Keratinocyte (primary cell): Measurements from ENCODE around the gene MREG. TPM values are rescaled to one million over a fixed set of nuclear protein-coding genes. Genes with fewer than 3 reads are reported as not detected.
A peak's percentile ranks its signal among the peaks of the same experiment; 100 is the strongest.

Source experiments
- DNase-seq: peaks from one replicate; pipeline ENCODE4 v3.0.0-alpha.2; 2011; ENCODE audit warnings: low read depth, missing footprints, low spot score
- FAIRE-seq: peaks from 2 replicates; lab custom pipeline; 2011; peaks lifted over from hg19 to GRCh38; lab: Jason Lieb, UNC
- H2AFZ ChIP-seq: 2 replicates; pipeline ENCODE4 v1.6.0; 2012; ENCODE audit warnings: low read length, control low read depth, inconsistent platforms; ENCODE audit not compliant: control insufficient read depth
- H3K27ac ChIP-seq: 2 replicates; pipeline ENCODE4 v1.5.1; 2011; ENCODE audit warnings: low read length; ENCODE audit not compliant: control insufficient read depth, insufficient read depth
- H3K27me3 ChIP-seq: 3 replicates; pipeline ENCODE4 v1.6.0; 2011; ENCODE audit warnings: low read length; ENCODE audit not compliant: control insufficient read depth, insufficient read depth; ENCODE audit errors: extremely low read depth
- H3K36me3 ChIP-seq, 2 experiments: 2 replicates in 1 of 2; 3 replicates in 1 of 2; pipeline ENCODE4 v1.5.1; 2011; ENCODE audit warnings: low read length in 2 of 2, mild to moderate bottlenecking in 1 of 2; ENCODE audit not compliant: control insufficient read depth in 2 of 2, insufficient read depth in 2 of 2; ENCODE audit errors: extremely low read depth in 1 of 2
- H3K4me1 ChIP-seq: 3 replicates; pipeline ENCODE4 v1.5.1; 2011; ENCODE audit warnings: low read length; ENCODE audit not compliant: control insufficient read depth, insufficient read depth; ENCODE audit errors: extremely low read depth
- H3K4me2 ChIP-seq: 3 replicates; pipeline ENCODE4 v1.6.0; 2011; ENCODE audit warnings: low read depth, low read length; ENCODE audit not compliant: control insufficient read depth, insufficient read depth; ENCODE audit errors: extremely low read depth
- H3K4me3 ChIP-seq, 3 experiments: fragments of 200-600 bp in 1 of 3; sonication (generic) in 1 of 3; 2 replicates in 2 of 3; 3 replicates in 1 of 3; pipeline ENCODE4 v1.5.1; 2011 to 2016; ENCODE audit warnings: low read length in 3 of 3, mild to moderate bottlenecking in 3 of 3, control low read depth in 2 of 3, inconsistent platforms in 1 of 3, low read depth in 1 of 3, mixed read lengths in 1 of 3, mixed run types in 1 of 3, moderate library complexity in 1 of 3; ENCODE audit not compliant: control insufficient read depth in 2 of 3, insufficient read depth in 2 of 3; ENCODE audit errors: extremely low read depth in 1 of 3
- H3K79me2 ChIP-seq: 2 replicates; pipeline ENCODE4 v1.6.0; 2012; ENCODE audit warnings: low read length; ENCODE audit not compliant: control insufficient read depth, insufficient read depth
- H3K9ac ChIP-seq: 3 replicates; pipeline ENCODE4 v1.6.0; 2011; ENCODE audit warnings: low read length; ENCODE audit not compliant: control insufficient read depth, insufficient read depth; ENCODE audit errors: extremely low read depth
- H3K9me1 ChIP-seq: 3 replicates; pipeline ENCODE4 v1.6.0; 2011; ENCODE audit warnings: low read length; ENCODE audit not compliant: control insufficient read depth, insufficient read depth; ENCODE audit errors: extremely low read depth
- H3K9me3 ChIP-seq: 2 replicates; pipeline ENCODE4 v1.5.1; 2012; ENCODE audit warnings: low read depth, low read length; ENCODE audit not compliant: control insufficient read depth
- H4K20me1 ChIP-seq: 3 replicates; pipeline ENCODE4 v1.6.0; 2011; ENCODE audit warnings: low read length; ENCODE audit not compliant: control insufficient read depth, insufficient read depth; ENCODE audit errors: extremely low read depth
- EZH2 ChIP-seq: IDR thresholded peaks from one replicate; pipeline ENCODE4 v1.6.1; 2012; ENCODE audit warnings: inconsistent platforms, mild to moderate bottlenecking, low read length, moderate library complexity
- dilution Hi-C: fragments of 300-500 bp; cut with MboI; formaldehyde crosslinking; loops from one replicate; pipeline ENCODE4 v1.7.0; 2020; ENCODE audit warnings: low sequenced_read_pairs; ENCODE audit not compliant: extremely low pct_ligation_motif_present
- polyA plus RNA-seq, 5 experiments: library from polyadenylated mRNA; depleted of rRNA in 3 of 5; stranded (reverse) in 3 of 5; stranded (forward) in 1 of 5; unstranded in 1 of 5; fragments of >200 nt; gene quantifications; 1 replicate in 1 of 5; 2 replicates in 3 of 5; 3 replicates in 1 of 5; pipeline versions ENCODE4 v1.2.1 to v1.2.3, GENCODE V29; 2011 to 2012; ENCODE audit warnings: missing spikeins in 2 of 5, low read depth in 1 of 5, low replicate concordance in 1 of 5
- TF ChIP-seq, protein P1 (sequence below), 3 experiments: IDR thresholded peaks in 1 of 3; conservative IDR thresholded peaks in 1 of 3; optimal IDR thresholded peaks in 1 of 3; 2 replicates in 2 of 3; 3 replicates in 1 of 3; pipeline versions ENCODE3 to v1.5.1; 2011; ENCODE audit warnings: low read length in 3 of 3, mild to moderate bottlenecking in 3 of 3, moderate library complexity in 2 of 3, control low read depth in 1 of 3, inconsistent platforms in 1 of 3; ENCODE audit not compliant: insufficient read depth in 2 of 3; ENCODE audit errors: extremely low read depth in 1 of 3

Gene MREG
- polyA plus RNA-seq, 1 donor (not counting 4 experiments of a cell fraction or from before 2014, with no cell fraction given) = 32.9 TPM

GRCh38 chr2:215937190-215937589 lies 76.2 kb downstream of the MREG start:
- DNase-seq (no peak), FAIRE-seq (peak; percentile 84)
- Histone ChIP-seq H3K9ac (no peak overlapping the region), H3K9me1 (no peaks in the 10 kb centered on the region), H3K4me1 (peaks cover 7% of the 10 kb centered on the region), H4K20me1 (no peaks in the 10 kb centered on the region), H3K36me3 (peaks cover 3 to 7% of the 10 kb centered on the region in 2 experiments), H3K27me3 (no peaks in the 10 kb centered on the region), H3K79me2 (no peaks in the 10 kb centered on the region), H3K4me3 (no peak overlapping the region), H3K9me3 (no peaks in the 10 kb centered on the region), H3K27ac (no peak overlapping the region), H2AFZ (no peak overlapping the region), H3K4me2 (peak overlapping the region; percentile 9)
- dilution Hi-C loops = no loop called here
- TF ChIP-seq, protein P1, sequence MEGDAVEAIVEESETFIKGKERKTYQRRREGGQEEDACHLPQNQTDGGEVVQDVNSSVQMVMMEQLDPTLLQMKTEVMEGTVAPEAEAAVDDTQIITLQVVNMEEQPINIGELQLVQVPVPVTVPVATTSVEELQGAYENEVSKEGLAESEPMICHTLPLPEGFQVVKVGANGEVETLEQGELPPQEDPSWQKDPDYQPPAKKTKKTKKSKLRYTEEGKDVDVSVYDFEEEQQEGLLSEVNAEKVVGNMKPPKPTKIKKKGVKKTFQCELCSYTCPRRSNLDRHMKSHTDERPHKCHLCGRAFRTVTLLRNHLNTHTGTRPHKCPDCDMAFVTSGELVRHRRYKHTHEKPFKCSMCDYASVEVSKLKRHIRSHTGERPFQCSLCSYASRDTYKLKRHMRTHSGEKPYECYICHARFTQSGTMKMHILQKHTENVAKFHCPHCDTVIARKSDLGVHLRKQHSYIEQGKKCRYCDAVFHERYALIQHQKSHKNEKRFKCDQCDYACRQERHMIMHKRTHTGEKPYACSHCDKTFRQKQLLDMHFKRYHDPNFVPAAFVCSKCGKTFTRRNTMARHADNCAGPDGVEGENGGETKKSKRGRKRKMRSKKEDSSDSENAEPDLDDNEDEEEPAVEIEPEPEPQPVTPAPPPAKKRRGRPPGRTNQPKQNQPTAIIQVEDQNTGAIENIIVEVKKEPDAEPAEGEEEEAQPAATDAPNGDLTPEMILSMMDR (optimal IDR thresholded peaks at IDR 0.05 in 1 of 3, IDR thresholded peaks at IDR 0.05 in 1 of 3, conservative IDR thresholded peaks at IDR 0.05 in 1 of 3; ENCODE audit: extremely low read depth in 1 of 3, insufficient read depth in 2 of 3, low read length in 3 of 3) = no peak
- TF ChIP-seq EZH2 = no peak

DNA sequence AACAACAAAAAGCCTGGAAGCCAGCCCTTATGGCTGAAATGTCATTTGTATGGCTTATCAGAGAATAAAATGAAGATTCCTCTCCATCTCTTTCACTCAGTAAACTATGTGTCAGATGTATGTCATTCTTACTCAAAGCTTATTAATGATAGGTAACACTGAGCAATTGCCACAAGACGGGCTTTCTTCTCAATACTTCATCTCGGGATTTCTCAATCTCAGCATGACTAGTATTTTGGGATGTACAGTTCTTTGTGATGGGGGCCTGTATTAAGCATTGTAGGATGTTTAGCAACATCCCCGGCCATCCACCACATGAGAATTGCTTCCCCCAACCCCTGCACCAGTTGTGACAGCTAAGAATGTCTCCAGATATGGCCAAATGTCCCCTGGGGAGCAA lies 80.2 kb downstream of the MREG start:
- Histone ChIP-seq H3K9me3 (no peaks in the 10 kb centered on the region), H3K79me2 (no peaks in the 10 kb centered on the region), H3K4me2 (no peak overlapping the region), H3K27ac (no peak overlapping the region), H3K27me3 (no peaks in the 10 kb centered on the region), H2AFZ (no peak overlapping the region), H3K36me3 (no peaks in the 10 kb centered on the region), H4K20me1 (no peaks in the 10 kb centered on the region), H3K4me1 (peaks cover 25% of the 10 kb centered on the region), H3K4me3 (no peak overlapping the region), H3K9me1 (no peaks in the 10 kb centered on the region), H3K9ac (no peak overlapping the region)
- no peak for TF ChIP-seq EZH2
- TF ChIP-seq, protein P1 (optimal IDR thresholded peaks at IDR 0.05 in 1 of 3, IDR thresholded peaks at IDR 0.05 in 1 of 3, conservative IDR thresholded peaks at IDR 0.05 in 1 of 3; ENCODE audit: extremely low read depth in 1 of 3, insufficient read depth in 2 of 3, low read length in 3 of 3) = no peak
- FAIRE-seq = no peak
- dilution Hi-C loops = no loop called here
- DNase-seq = no peak
